RWPE1 (cell line): ENCODE data around the gene SDC1.
"Not testable (repeated sequence)": the region's sequence is repeated elsewhere in the genome, so short reads cannot be mapped to it uniquely, and the experiment has no call there.

Source experiments
- CTCF ChIA-PET: fragments of 350-600 bp; sonication (Branson Sonifier 250); formaldehyde crosslinking; extraction: SDS; loops from one replicate; lab custom pipeline; 2021; lab: Yijun Ruan, JAX
- POLR2A ChIA-PET: fragments of 400-600 bp; formaldehyde crosslinking; extraction: SDS; loops from one replicate; lab custom pipeline; 2020; ENCODE audit warnings: antibody characterized with exemption; ENCODE audit not compliant: low non-redundant PET; lab: Yijun Ruan, JAX
- DNase-seq: peaks from one replicate; pipeline ENCODE4 v3.0.0; 2012; ENCODE audit warnings: low spot score
- H3K27ac ChIP-seq: fragments of 450-650 bp; 2 replicates; pipeline ENCODE4 v1.5.1; 2017
- TF ChIP-seq, protein P1 (sequence below): fragments of 450-650 bp; conservative IDR thresholded peaks from 2 replicates; pipeline ENCODE4 v1.5.1; 2017; ENCODE audit warnings: low read depth, mild to moderate bottlenecking

The SDC1 gene

DNA sequence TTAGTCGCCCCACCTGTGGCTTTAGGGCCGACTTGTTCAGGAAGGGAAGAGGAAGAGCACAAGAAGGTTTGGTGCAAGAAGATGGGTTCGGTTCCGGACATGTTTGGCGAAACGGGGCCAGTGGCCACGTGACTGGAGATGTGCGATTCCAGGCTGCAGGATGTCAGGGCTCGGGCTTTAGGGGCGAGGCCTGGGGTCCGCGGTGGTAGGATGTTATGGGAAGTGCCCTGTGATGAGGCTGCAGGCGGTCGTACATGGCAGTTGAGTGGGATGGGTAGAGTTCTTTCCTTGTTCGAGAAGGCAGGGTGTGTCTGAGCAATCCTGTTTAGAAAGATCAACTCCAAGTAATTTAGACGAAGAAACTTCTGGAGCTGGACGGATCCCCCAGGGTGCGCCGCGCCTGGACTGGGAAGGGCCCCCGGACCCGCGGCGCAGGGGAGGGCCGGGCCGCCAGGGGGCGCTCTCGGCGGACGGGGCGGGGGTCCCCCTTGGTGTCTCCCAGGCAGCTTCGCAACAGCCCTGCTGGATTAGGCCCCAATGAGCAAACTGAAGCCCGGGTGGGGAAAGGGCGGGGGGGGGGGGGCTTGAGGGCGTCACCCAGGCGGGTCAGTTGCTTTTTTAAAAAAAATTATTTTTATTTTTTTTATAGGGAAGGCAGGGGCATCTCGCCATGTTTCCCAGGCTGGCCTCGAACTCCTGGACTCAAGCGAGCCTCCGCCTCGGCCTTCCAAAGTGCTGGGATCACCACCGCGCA is 17.2 kb upstream of the SDC1 start:
- no peak for DNase-seq
- ChIA-PET POLR2A (no interaction called here), CTCF (interaction anchor here (0.7 to 1.1 kb wide), 3 partner anchors 46 to 1929 kb away, joined by 3 to 5 read pairs (median 3); no protein-coding TSS in a partner anchor)
- TF ChIP-seq, protein P1, sequence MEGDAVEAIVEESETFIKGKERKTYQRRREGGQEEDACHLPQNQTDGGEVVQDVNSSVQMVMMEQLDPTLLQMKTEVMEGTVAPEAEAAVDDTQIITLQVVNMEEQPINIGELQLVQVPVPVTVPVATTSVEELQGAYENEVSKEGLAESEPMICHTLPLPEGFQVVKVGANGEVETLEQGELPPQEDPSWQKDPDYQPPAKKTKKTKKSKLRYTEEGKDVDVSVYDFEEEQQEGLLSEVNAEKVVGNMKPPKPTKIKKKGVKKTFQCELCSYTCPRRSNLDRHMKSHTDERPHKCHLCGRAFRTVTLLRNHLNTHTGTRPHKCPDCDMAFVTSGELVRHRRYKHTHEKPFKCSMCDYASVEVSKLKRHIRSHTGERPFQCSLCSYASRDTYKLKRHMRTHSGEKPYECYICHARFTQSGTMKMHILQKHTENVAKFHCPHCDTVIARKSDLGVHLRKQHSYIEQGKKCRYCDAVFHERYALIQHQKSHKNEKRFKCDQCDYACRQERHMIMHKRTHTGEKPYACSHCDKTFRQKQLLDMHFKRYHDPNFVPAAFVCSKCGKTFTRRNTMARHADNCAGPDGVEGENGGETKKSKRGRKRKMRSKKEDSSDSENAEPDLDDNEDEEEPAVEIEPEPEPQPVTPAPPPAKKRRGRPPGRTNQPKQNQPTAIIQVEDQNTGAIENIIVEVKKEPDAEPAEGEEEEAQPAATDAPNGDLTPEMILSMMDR: peak; percentile 40
- H3K27ac ChIP-seq: peak overlapping the region; percentile 47

DNA sequence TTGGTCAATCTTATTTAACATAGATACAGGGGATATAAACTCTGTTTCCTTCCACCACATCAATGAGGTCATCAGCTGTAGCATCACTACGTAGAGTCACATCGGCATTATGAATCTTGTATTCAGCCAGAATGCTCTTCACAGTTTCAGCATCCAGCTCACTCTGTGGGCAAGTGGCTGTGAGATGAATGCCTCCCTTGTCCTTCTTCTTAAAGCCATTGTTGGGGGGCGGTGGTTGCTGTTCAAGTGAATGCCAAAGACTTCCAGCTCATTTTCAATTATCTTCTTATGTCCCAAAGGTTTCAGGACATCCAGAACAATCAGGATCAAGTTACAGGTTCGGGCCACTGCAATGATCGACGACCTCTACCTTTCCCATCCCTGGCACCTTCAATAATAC is 15.4 kb upstream of the SDC1 start:
- H3K27ac ChIP-seq, DNase-seq, POLR2A ChIA-PET: not testable (repeated sequence)
- CTCF ChIA-PET: interaction anchor here (0.7 kb wide), 1 partner anchor 67 kb away, joined by 3 read pairs; no protein-coding TSS in a partner anchor

DNA sequence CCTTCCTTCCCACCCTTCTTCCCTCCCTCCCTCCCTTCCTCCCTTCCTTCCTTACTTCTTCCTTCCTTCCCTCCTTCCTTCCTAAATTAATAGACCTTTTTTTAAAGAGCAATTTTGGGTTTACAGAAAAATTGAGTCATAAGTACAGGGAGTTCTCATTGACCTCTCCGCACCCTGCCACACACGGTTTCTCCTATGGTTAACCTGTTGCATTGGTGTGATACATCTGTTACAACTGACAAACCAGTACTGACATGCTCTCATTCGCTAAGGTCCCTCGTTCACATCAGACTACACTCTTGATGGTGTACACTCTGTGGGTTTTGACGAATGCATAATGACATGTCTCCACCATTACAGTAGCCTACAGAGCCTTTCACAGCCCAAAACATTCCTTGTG is 11.6 kb upstream of the SDC1 start:
- no peak for DNase-seq
- H3K27ac ChIP-seq: peak overlapping the region; percentile 93
- ChIA-PET POLR2A (interaction anchor here (1.0 to 1.1 kb wide), 2 partner anchors 12 to 15 kb away, joined by 4 read pairs; partner anchors contain the start of gene SDC1), CTCF (interaction anchor here (1.6 kb wide), 1 partner anchor 11 kb away, joined by 5 read pairs; the partner anchor contains the start of gene SDC1)
- TF ChIP-seq, protein P1: no peak

DNA sequence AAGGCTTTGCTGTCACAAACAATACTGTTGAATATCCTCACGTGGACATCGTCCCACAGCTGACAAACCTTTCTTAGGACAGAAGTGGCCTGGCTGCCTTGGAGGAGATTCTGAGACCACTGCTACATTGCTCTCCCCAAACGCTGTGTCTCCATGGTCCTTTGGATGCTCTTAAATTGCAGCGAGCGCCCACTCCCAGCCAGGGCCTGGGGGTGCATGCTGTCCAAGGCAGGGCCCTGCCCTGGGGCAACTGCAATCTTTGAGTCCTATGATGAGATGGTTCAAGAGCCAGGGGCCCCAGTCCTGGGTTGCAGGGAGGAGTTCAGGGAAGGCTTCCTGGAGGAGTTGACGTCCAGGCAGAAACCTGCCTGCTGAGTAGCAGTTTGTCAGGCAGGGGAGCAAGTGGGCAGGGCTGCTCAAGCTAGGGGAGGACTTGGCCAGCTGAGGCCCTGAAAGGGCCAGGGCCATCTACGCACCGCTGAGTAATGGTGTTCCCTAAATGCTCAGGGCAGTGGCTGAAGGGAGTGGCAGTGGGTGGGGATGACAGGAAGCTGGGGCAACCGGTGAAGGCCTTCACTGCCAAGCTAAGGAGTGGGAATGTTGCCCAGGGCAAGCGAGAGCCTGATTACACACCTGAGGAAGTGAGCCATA is 10.8 kb upstream of the SDC1 start:
- POLR2A ChIA-PET: interaction anchor here (1.0 to 1.1 kb wide), 2 partner anchors 11 to 14 kb away, joined by 4 read pairs; partner anchors contain the start of gene SDC1

DNA sequence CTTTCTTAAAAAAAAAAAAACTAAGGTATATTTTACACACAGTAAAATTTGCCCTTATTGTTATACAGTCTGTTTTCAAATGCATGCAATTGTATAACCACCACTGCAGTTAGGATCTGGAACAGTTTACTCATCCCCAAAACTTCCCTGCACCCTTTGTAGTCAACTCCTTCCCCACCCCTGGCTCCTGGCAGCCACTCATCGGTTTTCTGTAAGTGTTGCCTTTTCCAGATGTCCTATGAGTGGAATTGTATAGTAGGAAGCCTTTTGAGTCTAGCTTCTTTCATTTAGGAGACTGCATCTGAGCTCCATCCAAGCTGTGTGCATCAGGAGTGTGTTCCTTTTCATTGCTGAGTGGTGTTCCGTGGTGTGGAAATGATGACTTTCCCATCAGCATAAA is 9.7 kb upstream of the SDC1 start:
- POLR2A ChIA-PET, DNase-seq: not testable (repeated sequence)
- CTCF ChIA-PET: interaction anchor here (0.9 to 1.6 kb wide), 2 partner anchors 9 to 11 kb away, joined by 3 to 5 read pairs; partner anchors contain the start of gene SDC1
- peak overlapping the region; percentile 93 for H3K27ac ChIP-seq

More for the DNA sequence above, 10.8 kb upstream of the SDC1 start:
- DNase-seq: peak; percentile 88
- H3K27ac ChIP-seq: peak overlapping the region; percentile 93
- CTCF ChIA-PET: interaction anchor here (0.7 to 1.6 kb wide), 2 partner anchors 10 to 400 kb away, joined by 3 to 5 read pairs; partner anchors contain the start of gene SDC1
- TF ChIP-seq, protein P1: no peak

DNA sequence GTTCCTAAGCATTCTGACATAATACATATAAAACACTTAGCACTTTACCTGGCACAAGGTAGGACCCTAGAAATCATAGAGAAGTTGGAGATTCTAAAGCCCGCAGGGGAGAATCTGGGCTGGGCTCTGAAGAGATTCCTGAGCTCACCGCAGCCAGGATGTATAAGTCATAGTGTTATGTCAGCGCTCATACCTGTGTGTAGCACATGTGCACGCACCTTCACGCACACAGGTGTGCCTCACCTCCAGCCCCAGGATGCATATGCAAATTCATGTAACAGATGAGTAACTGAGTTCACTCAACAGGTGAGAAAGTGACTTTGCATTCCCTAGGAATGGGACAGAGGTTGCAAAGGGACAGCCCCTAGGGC is 7.9 kb upstream of the SDC1 start:
- peak overlapping the region; percentile 93 for H3K27ac ChIP-seq
- ChIA-PET POLR2A (no interaction called here), CTCF (interaction anchor here (0.8 kb wide), 1 partner anchor 43 kb away, joined by 9 read pairs; no protein-coding TSS in a partner anchor)
- DNase-seq: peak; percentile 79
- TF ChIP-seq, protein P1: no peak

DNA sequence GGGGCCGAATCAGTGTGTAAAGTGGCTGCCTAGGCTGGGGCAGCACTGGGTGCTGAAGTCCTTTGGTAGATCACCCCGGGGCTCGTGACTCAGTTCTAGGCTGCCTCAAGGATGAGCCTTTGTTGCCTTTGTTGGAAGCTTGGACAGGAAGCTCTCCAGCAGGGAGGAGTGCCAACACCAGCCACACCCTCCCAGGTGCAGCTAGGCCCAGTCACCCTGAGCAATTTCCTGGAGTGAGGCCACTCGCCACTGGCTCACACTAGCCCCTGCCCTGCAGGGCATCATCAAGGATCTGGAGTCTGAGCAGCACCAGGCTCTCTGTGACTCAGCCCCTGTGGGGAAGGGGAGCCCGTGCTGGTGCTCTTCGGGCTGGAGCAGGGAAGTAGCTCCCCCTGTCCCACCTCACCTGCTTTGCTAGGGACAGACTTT is 6.7 kb upstream of the SDC1 start:
- H3K27ac ChIP-seq: peak overlapping the region; percentile 93
- POLR2A ChIA-PET: interaction anchor here (0.6 to 0.8 kb wide), 3 partner anchors 11 to 68 kb away, joined by 3 to 5 read pairs (median 5); no protein-coding TSS in a partner anchor
- CTCF ChIA-PET: interaction anchor here (0.5 to 1.6 kb wide), 5 partner anchors 11 to 194 kb away, joined by 3 to 4 read pairs (median 3); no protein-coding TSS in a partner anchor
- TF ChIP-seq, protein P1: no peak; the same call in 1 of the 2 replicates
- peak; percentile 90 for DNase-seq
